Stomach smooth muscle (tissue), 2 donors: ENCODE results near the gene CCDC136.

Experiments used
- H3K27ac ChIP-seq: one replicate; pipeline ENCODE4 v1.7.0; 2013; ENCODE audit warnings: mild to moderate bottlenecking, low read length, inconsistent platforms
- H3K27me3 ChIP-seq, 2 donors: one replicate each; pipeline ENCODE4 v1.7.0; 2013; ENCODE audit warnings: low read length in 2 of 2; ENCODE audit not compliant: insufficient read depth in 2 of 2, control insufficient read depth in 1 of 2
- H3K36me3 ChIP-seq, 2 donors: one replicate each; pipeline ENCODE4 v1.7.0; 2013; ENCODE audit warnings: low read length in 2 of 2; ENCODE audit not compliant: control insufficient read depth in 2 of 2, insufficient read depth in 2 of 2
- H3K4me1 ChIP-seq: one replicate; pipeline ENCODE4 v1.7.0; 2013; ENCODE audit warnings: low read length; ENCODE audit not compliant: control insufficient read depth, insufficient read depth
- H3K4me3 ChIP-seq, 2 donors: one replicate each; pipeline ENCODE4 v1.7.0; 2013; ENCODE audit warnings: low read length in 2 of 2
- H3K9ac ChIP-seq, 2 donors: one replicate each; pipeline ENCODE4 v1.7.0; 2013; ENCODE audit warnings: low read length in 2 of 2, mild to moderate bottlenecking in 1 of 2
- H3K9me3 ChIP-seq, 2 donors: one replicate each; pipeline ENCODE4 v1.7.0; 2013; ENCODE audit warnings: low read length in 2 of 2; ENCODE audit not compliant: control insufficient read depth in 2 of 2
- donor health status: healthy.
- donor health status: Pancreatic carcinoma.

The CCDC136 gene

GRCh38 chr7:128821724-128822123 is 30.0 kb downstream of the CCDC136 start:
- no peaks in the 10 kb centered on the region for H3K9me3 ChIP-seq
- no peaks in the 10 kb centered on the region for H3K36me3 ChIP-seq
- H3K27me3 ChIP-seq = no peaks in the 10 kb centered on the region
- peaks cover 14% of the 10 kb centered on the region for H3K4me1 ChIP-seq
- H3K9ac ChIP-seq = no peak overlapping the region
- H3K4me3 ChIP-seq = no peak overlapping the region
- H3K27ac ChIP-seq = no peak overlapping the region

GRCh38 chr7:128826512-128826911 is 34.7 kb downstream of the CCDC136 start:
- Histone ChIP-seq H3K9ac (no peak overlapping the region), H3K27ac (peak overlapping the region; percentile 88), H3K4me1 (peaks cover 36% of the 10 kb centered on the region)

DNA sequence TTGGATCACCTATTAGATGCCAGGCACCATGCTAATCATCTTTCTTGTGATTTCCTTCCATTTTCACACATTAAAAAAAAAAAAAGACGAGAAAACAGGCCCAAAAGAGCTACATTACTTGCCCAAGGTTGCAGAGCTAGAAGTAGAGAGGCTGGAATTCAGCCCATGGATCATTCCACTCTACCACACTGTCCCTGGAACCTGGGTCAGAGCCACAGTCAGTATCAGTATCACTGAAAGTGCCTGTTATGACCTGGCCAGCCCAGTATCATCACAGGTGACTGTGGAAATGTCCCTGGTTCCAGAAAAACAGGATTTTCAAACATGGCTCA is 35.1 kb downstream of the CCDC136 start:
- H3K27me3 ChIP-seq = no peaks in the 10 kb centered on the region
- no peaks in the 10 kb centered on the region for H3K9me3 ChIP-seq
- no peak overlapping the region for H3K9ac ChIP-seq
- H3K4me3 ChIP-seq = no peak overlapping the region
- peaks cover 39% of the 10 kb centered on the region for H3K4me1 ChIP-seq
- peak overlapping the region; percentile 88 for H3K27ac ChIP-seq
- no peaks in the 10 kb centered on the region for H3K36me3 ChIP-seq

More at GRCh38 chr7:128826512-128826911, 34.7 kb downstream of the CCDC136 start:
- Histone ChIP-seq H3K9me3 (no peaks in the 10 kb centered on the region), H3K4me3 (no peak overlapping the region), H3K27me3 (no peaks in the 10 kb centered on the region), H3K36me3 (no peaks in the 10 kb centered on the region)

GRCh38 chr7:128827248-128827958 is 35.6 kb downstream of the CCDC136 start:
- Histone ChIP-seq H3K9me3 (no peaks in the 10 kb centered on the region), H3K27me3 (no peaks in the 10 kb centered on the region), H3K4me3 (peak overlapping the region; percentile 30 to 35), H3K27ac (peak overlapping the region; percentile 88), H3K4me1 (peaks cover 41% of the 10 kb centered on the region), H3K9ac (peak overlapping the region; percentile 61 to 71), H3K36me3 (no peaks in the 10 kb centered on the region)

DNA sequence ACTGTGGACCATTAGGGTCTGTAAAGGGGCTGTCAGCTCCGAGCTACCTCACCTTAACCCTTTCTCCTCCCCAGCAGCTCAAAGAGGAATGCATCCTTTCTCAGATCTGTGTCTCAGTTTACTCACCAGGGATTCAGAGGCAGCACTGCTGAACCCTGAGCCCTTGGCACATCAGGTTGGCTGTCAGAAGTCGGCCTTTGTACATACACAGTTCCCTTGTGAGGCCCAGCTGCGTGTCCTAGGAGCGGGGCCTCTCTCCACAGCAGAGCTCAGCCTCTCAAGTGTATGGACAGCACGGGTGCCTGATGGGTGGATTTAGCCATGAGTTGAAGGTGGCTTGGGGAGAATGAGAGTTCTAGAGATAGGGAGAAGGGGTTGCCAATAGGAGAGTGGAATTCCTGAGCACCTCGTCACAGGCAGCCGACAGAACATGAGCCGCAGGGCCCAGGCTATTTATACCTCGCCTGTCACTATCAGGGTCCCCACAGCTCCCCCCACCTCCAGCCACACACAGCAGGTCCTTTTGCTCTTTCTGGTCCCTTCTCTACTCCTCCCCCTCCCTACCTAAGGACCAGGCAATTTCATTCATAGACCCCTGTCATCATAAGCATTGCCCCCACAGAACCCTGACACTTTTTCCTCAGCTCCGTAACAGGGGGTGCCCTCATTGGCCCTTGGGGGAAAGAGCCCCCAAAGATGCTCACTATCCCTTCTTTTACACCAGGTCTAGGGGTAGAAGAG is 36.4 kb downstream of the CCDC136 start:
- Histone ChIP-seq H3K4me1 (peaks cover 49% of the 10 kb centered on the region), H3K9me3 (no peaks in the 10 kb centered on the region), H3K9ac (peak overlapping the region; percentile 61 to 71), H3K27me3 (no peaks in the 10 kb centered on the region), H3K27ac (peak overlapping the region; percentile 88), H3K4me3 (peak overlapping the region; percentile 30 to 35), H3K36me3 (no peaks in the 10 kb centered on the region)

GRCh38 chr7:128829391-128830166 is 37.8 kb downstream of the CCDC136 start:
- peak overlapping the region; percentile 67 for H3K27ac ChIP-seq
- H3K36me3 ChIP-seq = no peaks in the 10 kb centered on the region
- no peaks in the 10 kb centered on the region for H3K27me3 ChIP-seq
- H3K9me3 ChIP-seq = no peaks in the 10 kb centered on the region
- H3K9ac ChIP-seq = peak overlapping the region; percentile 51 to 68
- peak overlapping the region; percentile 60 to 74 for H3K4me3 ChIP-seq
- peaks cover 59% of the 10 kb centered on the region for H3K4me1 ChIP-seq

GRCh38 chr7:128830231-128831177 is 38.7 kb downstream of the CCDC136 start, which contains the start of gene FLNC:
TSS of gene FLNC (plus strand) at chr7:128830406. CDS start at chr7:128830638, 232 bp downstream.
- H3K4me1 ChIP-seq = peaks cover 67% of the 10 kb centered on the region
- peaks cover 3% of the 10 kb centered on the region in 2 donors for H3K36me3 ChIP-seq
- peak within 1 kb of the TSS; percentile 91 to 94 for H3K4me3 ChIP-seq
- no peaks in the 10 kb centered on the region for H3K27me3 ChIP-seq
- H3K9me3 ChIP-seq = no peaks in the 10 kb centered on the region
- H3K27ac ChIP-seq = peak within 1 kb of the TSS; percentile 96
- H3K9ac ChIP-seq = peak within 1 kb of the TSS; percentile 93 to 94

- Histone ChIP-seq H3K36me3 (peaks cover 10 to 12% of the 10 kb centered on the region in 2 donors), H3K27ac (peak overlapping the region; percentile 96), H3K4me1 (peaks cover 76% of the 10 kb centered on the region), H3K4me3 (peak overlapping the region; percentile 91 to 94), H3K9ac (peak overlapping the region; percentile 93 to 94), H3K9me3 (no peaks in the 10 kb centered on the region), H3K27me3 (no peaks in the 10 kb centered on the region)
Observed at GRCh38 chr7:128831178-128831993, 39.6 kb downstream of the CCDC136 start.

- H3K9ac ChIP-seq = peak overlapping the region; percentile 84 to 94
- peak overlapping the region; percentile 96 for H3K27ac ChIP-seq
- no peaks in the 10 kb centered on the region for H3K27me3 ChIP-seq
- H3K9me3 ChIP-seq = no peaks in the 10 kb centered on the region
- H3K4me1 ChIP-seq = peaks cover 81% of the 10 kb centered on the region
- H3K4me3 ChIP-seq = peak overlapping the region; percentile 91 to 94
- H3K36me3 ChIP-seq = peaks cover 18% of the 10 kb centered on the region in 2 donors
Observed at GRCh38 chr7:128831994-128832879, 40.5 kb downstream of the CCDC136 start.
